ENCODE measurements around the gene SLC22A4. TPM values are rescaled to one million over a fixed set of nuclear protein-coding genes. Genes with fewer than 3 reads are reported as not detected.

Gene SLC22A4
- total RNA-seq, 2 experiments from 2014 or later = 0.16 to 0.22 TPM

DNA sequence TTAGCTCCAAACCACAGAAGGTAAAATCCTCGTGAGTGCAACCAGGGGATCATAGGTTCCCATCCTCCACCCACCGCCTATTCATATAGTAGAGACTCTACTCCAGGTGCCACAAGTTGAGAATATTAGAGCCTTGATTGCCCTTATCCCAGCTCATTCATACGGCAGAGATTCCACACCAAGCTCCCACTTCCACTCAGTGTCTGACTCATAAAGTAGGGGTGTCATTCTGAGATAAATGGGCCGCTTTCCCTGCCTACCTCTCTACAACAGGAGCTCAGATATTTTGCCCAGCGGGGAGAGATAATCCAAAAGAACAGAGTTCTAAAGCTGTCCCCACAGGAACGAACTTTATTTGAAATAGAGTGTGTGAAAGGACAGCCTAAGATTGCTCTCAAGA, 9.4 kb downstream of the SLC22A4 start:
- intact Hi-C loops (cut with DNase I, micrococcal nuclease) = no loop called here
- H3K27me3 Mint-ChIP-seq = no peaks in the 10 kb centered on the region
- peaks cover 11% of the 10 kb centered on the region for H3K9me3 Mint-ChIP-seq
- Histone ChIP-seq H3K27me3 (ENCODE audit: control insufficient read depth in 1 of 2, insufficient read depth in 2 of 2, low read length in 2 of 2) (no peaks in the 10 kb centered on the region), H3K36me3 (ENCODE audit: insufficient read depth, low read length) (no peaks in the 10 kb centered on the region), H3K4me3 (ENCODE audit: low read length) (no peak overlapping the region), H3K9me3 (ENCODE audit: control insufficient read depth in 1 of 2, insufficient read depth in 1 of 2, low read length in 2 of 2) (peaks cover 8% of the 10 kb centered on the region in 2 experiments), H3K27ac (ENCODE audit: low read depth in 1 of 2, low read length in 2 of 2) (no peak overlapping the region), H3K4me1 (ENCODE audit: insufficient read depth, low read length) (no peaks in the 10 kb centered on the region)
- TF ChIP-seq, protein P1, sequence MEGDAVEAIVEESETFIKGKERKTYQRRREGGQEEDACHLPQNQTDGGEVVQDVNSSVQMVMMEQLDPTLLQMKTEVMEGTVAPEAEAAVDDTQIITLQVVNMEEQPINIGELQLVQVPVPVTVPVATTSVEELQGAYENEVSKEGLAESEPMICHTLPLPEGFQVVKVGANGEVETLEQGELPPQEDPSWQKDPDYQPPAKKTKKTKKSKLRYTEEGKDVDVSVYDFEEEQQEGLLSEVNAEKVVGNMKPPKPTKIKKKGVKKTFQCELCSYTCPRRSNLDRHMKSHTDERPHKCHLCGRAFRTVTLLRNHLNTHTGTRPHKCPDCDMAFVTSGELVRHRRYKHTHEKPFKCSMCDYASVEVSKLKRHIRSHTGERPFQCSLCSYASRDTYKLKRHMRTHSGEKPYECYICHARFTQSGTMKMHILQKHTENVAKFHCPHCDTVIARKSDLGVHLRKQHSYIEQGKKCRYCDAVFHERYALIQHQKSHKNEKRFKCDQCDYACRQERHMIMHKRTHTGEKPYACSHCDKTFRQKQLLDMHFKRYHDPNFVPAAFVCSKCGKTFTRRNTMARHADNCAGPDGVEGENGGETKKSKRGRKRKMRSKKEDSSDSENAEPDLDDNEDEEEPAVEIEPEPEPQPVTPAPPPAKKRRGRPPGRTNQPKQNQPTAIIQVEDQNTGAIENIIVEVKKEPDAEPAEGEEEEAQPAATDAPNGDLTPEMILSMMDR (IDR thresholded peaks at IDR 0.05) = no peak
- ATAC-seq (ENCODE audit: poor library complexity) = no peak
- no peak overlapping the region for H3K27ac Mint-ChIP-seq
- ChIA-PET CTCF (interaction anchor here (1.7 kb wide), 1 partner anchor 10 kb away, joined by 4 read pairs; no protein-coding TSS in a partner anchor), POLR2A (no interaction called here)
- no peaks in the 10 kb centered on the region for H3K4me1 Mint-ChIP-seq (ENCODE audit: low read depth)
- DNase-seq = no peak
- H3K4me3 Mint-ChIP-seq = no peak overlapping the region
- peaks cover 6% of the 10 kb centered on the region for H3K36me3 Mint-ChIP-seq (ENCODE audit: low read depth)

DNA sequence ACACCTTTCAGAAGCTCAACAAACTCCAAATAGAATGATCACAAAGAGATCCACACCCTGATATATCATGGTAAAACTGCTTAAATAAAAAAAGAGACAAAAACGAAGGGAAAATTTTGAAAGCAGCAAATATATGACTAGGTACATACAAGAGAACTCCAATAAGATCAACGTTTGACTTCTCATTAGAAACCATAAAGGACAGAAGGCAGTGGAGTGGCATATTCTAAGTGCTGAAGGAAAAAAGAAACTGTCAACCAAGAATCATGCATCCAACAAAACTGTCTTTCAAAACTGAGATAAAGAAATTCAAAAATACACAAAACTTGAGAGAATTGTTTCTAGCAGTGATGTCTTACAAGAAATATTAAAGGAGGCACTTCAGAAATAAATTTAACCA, 11.2 kb downstream of the SLC22A4 start:
- intact Hi-C loops (cut with DNase I, micrococcal nuclease) = no loop called here
- no peak for ATAC-seq (ENCODE audit: poor library complexity)
- POLR2A ChIA-PET = no interaction called here
- H3K4me3 ChIP-seq (ENCODE audit: low read length) = no peak overlapping the region
- TF ChIP-seq, protein P1 (IDR thresholded peaks at IDR 0.05) = no peak
- H3K9me3 ChIP-seq (ENCODE audit: control insufficient read depth in 1 of 2, insufficient read depth in 1 of 2, low read length in 2 of 2) = peaks cover 8% of the 10 kb centered on the region in 2 experiments
- H3K36me3 ChIP-seq (ENCODE audit: insufficient read depth, low read length) = no peaks in the 10 kb centered on the region
- H3K36me3 Mint-ChIP-seq (ENCODE audit: low read depth) = peaks cover 6% of the 10 kb centered on the region
- H3K27ac ChIP-seq (ENCODE audit: low read depth in 1 of 2, low read length in 2 of 2) = no peak overlapping the region
- H3K4me3 Mint-ChIP-seq = no peak overlapping the region
- no peaks in the 10 kb centered on the region for H3K4me1 Mint-ChIP-seq (ENCODE audit: low read depth)
- H3K4me1 ChIP-seq (ENCODE audit: insufficient read depth, low read length) = no peaks in the 10 kb centered on the region
- no peak overlapping the region for H3K27ac Mint-ChIP-seq
- peaks cover 11% of the 10 kb centered on the region for H3K9me3 Mint-ChIP-seq
- CTCF ChIA-PET = no interaction called here
- no peaks in the 10 kb centered on the region for H3K27me3 ChIP-seq (ENCODE audit: control insufficient read depth in 1 of 2, insufficient read depth in 2 of 2, low read length in 2 of 2)
- no peak for DNase-seq
- H3K27me3 Mint-ChIP-seq = no peaks in the 10 kb centered on the region

DNA sequence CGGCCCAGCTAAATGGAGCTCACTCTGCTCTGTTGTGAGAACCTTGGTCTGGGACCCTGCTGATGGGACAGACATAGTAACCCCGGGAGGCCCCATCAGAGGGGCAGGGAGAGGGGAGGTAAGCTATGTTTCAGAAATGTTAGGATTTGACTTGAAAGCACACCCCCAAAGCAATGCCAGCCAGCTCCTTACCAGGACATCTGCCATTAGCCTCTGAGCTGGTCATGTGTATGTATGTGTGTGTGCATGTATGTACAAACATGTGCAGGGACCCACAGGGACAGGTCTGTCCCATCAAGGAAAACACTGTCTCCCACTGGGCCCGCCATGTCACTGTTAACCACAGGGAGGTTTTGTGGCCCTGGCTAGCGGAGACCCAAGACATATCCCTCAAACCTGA, 14.5 kb downstream of the SLC22A4 start:
- peaks cover 11% of the 10 kb centered on the region for H3K9me3 Mint-ChIP-seq
- Histone ChIP-seq H3K27me3 (ENCODE audit: control insufficient read depth in 1 of 2, insufficient read depth in 2 of 2, low read length in 2 of 2) (no peaks in the 10 kb centered on the region), H3K9me3 (ENCODE audit: control insufficient read depth in 1 of 2, insufficient read depth in 1 of 2, low read length in 2 of 2) (peaks cover 8% of the 10 kb centered on the region in 2 experiments), H3K27ac (ENCODE audit: low read depth in 1 of 2, low read length in 2 of 2) (no peak overlapping the region), H3K36me3 (ENCODE audit: insufficient read depth, low read length) (no peaks in the 10 kb centered on the region), H3K4me1 (ENCODE audit: insufficient read depth, low read length) (no peaks in the 10 kb centered on the region), H3K4me3 (ENCODE audit: low read length) (no peak overlapping the region)
- ATAC-seq (ENCODE audit: poor library complexity) (no peak), DNase-seq (no peak)
- CTCF ChIA-PET = interaction anchor here (0.6 to 0.7 kb wide), 2 partner anchors 15 to 37 kb away, joined by 3 to 5 read pairs; partner anchors contain the start of gene SLC22A4
- TF ChIP-seq, protein P1 (IDR thresholded peaks at IDR 0.05) = no peak
- intact Hi-C loops (cut with DNase I, micrococcal nuclease) = no loop called here
- peaks cover 6% of the 10 kb centered on the region for H3K36me3 Mint-ChIP-seq (ENCODE audit: low read depth)
- H3K27me3 Mint-ChIP-seq = no peaks in the 10 kb centered on the region
- no peak overlapping the region for H3K4me3 Mint-ChIP-seq
- no peak overlapping the region for H3K27ac Mint-ChIP-seq
- POLR2A ChIA-PET = no interaction called here
- H3K4me1 Mint-ChIP-seq (ENCODE audit: low read depth) = no peaks in the 10 kb centered on the region
